B cell (primary cell): ENCODE measurements around the gene LARGE1. TPM values are rescaled to one million over a fixed set of nuclear protein-coding genes. Genes with fewer than 3 reads are reported as not detected.

Experiments
- ATAC-seq: fragments of 200-7000 bp; cut with Tn5 transposase; one replicate; pipeline ENCODE4 v1.10.0; 2021; ENCODE audit warnings: low read depth, mild to moderate bottlenecking, moderate number of reproducible peaks, moderate library complexity
- CTCF ChIA-PET: fragments of 350-600 bp; sonication (Branson Sonifier 250); formaldehyde crosslinking; loops from one replicate; lab custom pipeline; 2021; ENCODE audit warnings: antibody characterized with exemption, inconsistent platforms; lab: Charles Lee
- POLR2A ChIA-PET: fragments of 350-600 bp; sonication (Branson Sonifier 250); formaldehyde crosslinking; loops from one replicate; lab custom pipeline; 2021; ENCODE audit warnings: antibody characterized with exemption; lab: Charles Lee
- DNase-seq: peaks from one replicate; pipeline ENCODE4 v3.0.0; 2013
- H2AFZ ChIP-seq: 2 replicates; pipeline ENCODE4 v1.6.1; 2012; ENCODE audit warnings: mild to moderate bottlenecking, low read depth, low read length; ENCODE audit not compliant: insufficient read depth, poor library complexity, severe bottlenecking
- H3K27ac ChIP-seq, 2 donors: 1 replicate in 1 of 2; 2 replicates in 1 of 2; pipeline ENCODE4 v1.5.1; 2012 to 2013; ENCODE audit warnings: low read length in 2 of 2, mild to moderate bottlenecking in 2 of 2, moderate library complexity in 1 of 2
- H3K27me3 ChIP-seq, 4 experiments: fragments of 200-600 bp in 1 of 4; sonication (generic) in 1 of 4; replicated peaks in 1 of 4; 1 replicate in 2 of 4; 2 replicates in 2 of 4; pipeline versions ENCODE4 v1.6.1 to v1.7.0; 2013 to 2016; ENCODE audit warnings: low read length in 3 of 4, mild to moderate bottlenecking in 2 of 4, mixed read lengths in 1 of 4, moderate library complexity in 1 of 4; ENCODE audit not compliant: insufficient read depth in 4 of 4, control insufficient read depth in 3 of 4; ENCODE audit errors: control extremely low read depth in 1 of 4
- H3K36me3 ChIP-seq, 2 experiments: replicated peaks in 1 of 2; 1 replicate in 1 of 2; 2 replicates in 1 of 2; pipeline versions ENCODE4 v1.6.1 to v1.7.1; 2013; ENCODE audit warnings: low read length in 1 of 2; ENCODE audit not compliant: insufficient read depth in 2 of 2, control insufficient read depth in 1 of 2; ENCODE audit errors: control extremely low read depth in 1 of 2, extremely low read depth in 1 of 2
- H3K4me1 ChIP-seq, 2 donors: fragments of 200-600 bp in 1 of 2; sonication (generic) in 1 of 2; 1 replicate in 1 of 2; 2 replicates in 1 of 2; pipeline versions ENCODE4 v1.5.1 to v1.6.1; 2013 to 2017; ENCODE audit warnings: low read length in 2 of 2; ENCODE audit not compliant: control insufficient read depth in 2 of 2, insufficient read depth in 2 of 2
- H3K4me2 ChIP-seq: replicated peaks from 2 replicates; pipeline ENCODE3; 2012; ENCODE audit warnings: mild to moderate bottlenecking, low read depth, low read length; ENCODE audit not compliant: poor library complexity, severe bottlenecking
- H3K4me3 ChIP-seq, 5 experiments: fragments of 200-600 bp in 1 of 5; sonication (generic) in 1 of 5; 1 replicate in 3 of 5; 2 replicates in 2 of 5; pipeline versions ENCODE4 v1.5.1 to v1.7.0; 2011 to 2016; ENCODE audit warnings: low read length in 4 of 5, mild to moderate bottlenecking in 4 of 5, low read depth in 2 of 5, control low read depth in 1 of 5, moderate library complexity in 1 of 5; ENCODE audit not compliant: insufficient read depth in 1 of 5; ENCODE audit errors: control extremely low read depth in 1 of 5, extremely low read depth in 1 of 5
- H3K79me2 ChIP-seq: fragments of 200-600 bp; sonication (generic); one replicate; pipeline ENCODE4 v1.6.0; 2016; ENCODE audit warnings: low read length; ENCODE audit not compliant: control insufficient read depth, insufficient read depth
- H3K9ac ChIP-seq: fragments of 200-600 bp; sonication (generic); 2 replicates; pipeline ENCODE4 v1.6.1; 2017; ENCODE audit warnings: mild to moderate bottlenecking, low read length, moderate library complexity
- H3K9me3 ChIP-seq, 3 donors: one replicate each; pipeline versions ENCODE4 v1.6.1 to v1.7.1; 2013; ENCODE audit warnings: low read length in 2 of 3; ENCODE audit not compliant: control insufficient read depth in 2 of 3, insufficient read depth in 1 of 3; ENCODE audit errors: control extremely low read depth in 1 of 3
- H4K20me1 ChIP-seq: 2 replicates; pipeline ENCODE4 v1.6.0; 2012; ENCODE audit warnings: mild to moderate bottlenecking, low read length; ENCODE audit not compliant: insufficient read depth, control insufficient read depth, poor library complexity, severe bottlenecking
- H3K27ac Mint-ChIP-seq: one replicate; pipeline ENCODE4 v1.8.0; 2021; ENCODE audit warnings: mixed read lengths
- H3K27me3 Mint-ChIP-seq: one replicate; pipeline ENCODE4 v1.8.0; 2021; ENCODE audit warnings: mixed read lengths
- H3K4me1 Mint-ChIP-seq: one replicate; pipeline ENCODE4 v1.8.0; 2021; ENCODE audit warnings: mixed read lengths
- H3K4me3 Mint-ChIP-seq: one replicate; pipeline ENCODE4 v1.8.0; 2021; ENCODE audit warnings: mixed read lengths
- H3K9me3 Mint-ChIP-seq: one replicate; pipeline ENCODE4 v1.8.0; 2022; ENCODE audit warnings: mixed read lengths; ENCODE audit not compliant: insufficient read depth
- EZH2 ChIP-seq: IDR thresholded peaks from 2 replicates; pipeline ENCODE4 v1.6.1; 2012; ENCODE audit warnings: borderline replicate concordance, low read depth, mild to moderate bottlenecking, moderate library complexity, low read length; ENCODE audit not compliant: insufficient read depth, poor library complexity, severe bottlenecking
- WGBS: methylation state at CpG from one replicate; pipeline ENCODE4 v1.1.5; 2013; ENCODE audit warnings: missing lambda C conversion rate; ENCODE audit not compliant: insufficient coverage; 5-methylcytosine and 5-hydroxymethylcytosine counted together
- intact Hi-C: fragments of 100-400 bp; cut with micrococcal nuclease; formaldehyde crosslinking; loops from one replicate; pipeline ENCODE4 v1.10.0; 2022
- polyA plus RNA-seq: library from polyadenylated mRNA; depleted of rRNA; stranded (reverse); fragments of >200 nt; gene quantifications from 2 replicates; pipeline ENCODE4 v1.2.3, GENCODE V29; 2012
- total RNA-seq, 2 donors: library from RNA; stranded (reverse); fragments of 120-200 nt in 1 of 2; gene quantifications; 1 replicate in 1 of 2; 2 replicates in 1 of 2; pipeline versions ENCODE4 v1.2.3 to v1.2.4, GENCODE V29; 2013 to 2022
- TF ChIP-seq, protein P1 (sequence below): fragments of 200-600 bp; IDR thresholded peaks from one replicate; pipeline ENCODE4 v1.8.0; 2022; ENCODE audit warnings: antibody characterized with exemption, mild to moderate bottlenecking

LARGE1 gene
- total and polyA plus RNA-seq, 2 donors (not counting 1 experiment from before 2014, with no cell fraction given): 20.7 to 82.0 TPM

DNA sequence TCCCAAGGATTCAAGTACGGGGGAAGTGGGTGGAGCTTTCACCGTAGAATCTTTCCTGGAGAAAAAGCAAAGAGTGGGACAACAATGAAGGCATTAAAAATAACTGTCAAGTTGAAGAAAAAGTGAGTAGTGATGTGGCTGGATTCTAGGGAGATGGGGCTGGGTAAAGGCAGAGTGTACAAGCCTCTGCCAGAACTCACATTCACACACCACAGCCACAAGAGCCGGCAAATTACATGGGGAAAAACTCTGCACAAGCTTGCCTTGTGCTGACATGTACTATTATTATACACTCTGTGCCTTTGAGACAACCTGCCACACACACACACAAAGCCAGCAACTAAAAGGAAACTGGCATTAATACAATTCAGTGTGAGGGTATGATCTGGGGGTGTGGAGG lies 182.6 kb downstream of the LARGE1 start:
- H3K36me3 ChIP-seq: no peaks in the 10 kb centered on the region
- intact Hi-C loops: no loop called here
- no peak overlapping the region for H3K4me2 ChIP-seq
- TF ChIP-seq EZH2: no peak
- TF ChIP-seq, protein P1, sequence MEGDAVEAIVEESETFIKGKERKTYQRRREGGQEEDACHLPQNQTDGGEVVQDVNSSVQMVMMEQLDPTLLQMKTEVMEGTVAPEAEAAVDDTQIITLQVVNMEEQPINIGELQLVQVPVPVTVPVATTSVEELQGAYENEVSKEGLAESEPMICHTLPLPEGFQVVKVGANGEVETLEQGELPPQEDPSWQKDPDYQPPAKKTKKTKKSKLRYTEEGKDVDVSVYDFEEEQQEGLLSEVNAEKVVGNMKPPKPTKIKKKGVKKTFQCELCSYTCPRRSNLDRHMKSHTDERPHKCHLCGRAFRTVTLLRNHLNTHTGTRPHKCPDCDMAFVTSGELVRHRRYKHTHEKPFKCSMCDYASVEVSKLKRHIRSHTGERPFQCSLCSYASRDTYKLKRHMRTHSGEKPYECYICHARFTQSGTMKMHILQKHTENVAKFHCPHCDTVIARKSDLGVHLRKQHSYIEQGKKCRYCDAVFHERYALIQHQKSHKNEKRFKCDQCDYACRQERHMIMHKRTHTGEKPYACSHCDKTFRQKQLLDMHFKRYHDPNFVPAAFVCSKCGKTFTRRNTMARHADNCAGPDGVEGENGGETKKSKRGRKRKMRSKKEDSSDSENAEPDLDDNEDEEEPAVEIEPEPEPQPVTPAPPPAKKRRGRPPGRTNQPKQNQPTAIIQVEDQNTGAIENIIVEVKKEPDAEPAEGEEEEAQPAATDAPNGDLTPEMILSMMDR: no peak
- Mint-ChIP-seq H3K9me3 (no peaks in the 10 kb centered on the region), H3K27me3 (no peaks in the 10 kb centered on the region), H3K4me1 (peaks cover 38% of the 10 kb centered on the region), H3K27ac (no peak overlapping the region), H3K4me3 (no peak overlapping the region)
- ATAC-seq (no peak), DNase-seq (no peak)
- peaks cover 77% of the 10 kb centered on the region for H4K20me1 ChIP-seq
- H3K79me2 ChIP-seq: peaks cover 45% of the 10 kb centered on the region
- WGBS: 93% methylated on average over 2 of the region's 3 CpGs
- no peak overlapping the region for H3K9ac ChIP-seq
- ChIA-PET CTCF (no interaction called here), POLR2A (no interaction called here)
- H3K27me3 ChIP-seq: no peaks in the 10 kb centered on the region
- H3K9me3 ChIP-seq: no peaks in the 10 kb centered on the region
- H3K27ac ChIP-seq: no peak overlapping the region
- H3K4me1 ChIP-seq: peaks cover 16 to 19% of the 10 kb centered on the region in 2 donors
- no peak overlapping the region for H3K4me3 ChIP-seq
- H2AFZ ChIP-seq: no peak overlapping the region

GRCh38 chr22:33735978-33736377 lies 184.3 kb downstream of the LARGE1 start:
- Histone ChIP-seq H2AFZ (no peak overlapping the region), H3K27ac (no peak overlapping the region), H4K20me1 (peaks cover 71% of the 10 kb centered on the region), H3K4me1 (peaks cover 3 to 4% of the 10 kb centered on the region in 2 donors), H3K9me3 (no peaks in the 10 kb centered on the region), H3K9ac (no peak overlapping the region), H3K79me2 (peaks cover 32% of the 10 kb centered on the region), H3K4me2 (no peak overlapping the region), H3K27me3 (no peaks in the 10 kb centered on the region), H3K4me3 (no peak overlapping the region), H3K36me3 (no peaks in the 10 kb centered on the region)
- DNase-seq (no peak), ATAC-seq (no peak)
- no peak for TF ChIP-seq EZH2
- WGBS: no CpG with 5 or more reads among the region's 4 CpGs
- Mint-ChIP-seq H3K27ac (no peak overlapping the region), H3K9me3 (no peaks in the 10 kb centered on the region), H3K27me3 (no peaks in the 10 kb centered on the region), H3K4me3 (no peak overlapping the region), H3K4me1 (peaks cover 23% of the 10 kb centered on the region)
- POLR2A ChIA-PET: no interaction called here
- CTCF ChIA-PET: interaction anchor here (0.6 to 1.0 kb wide), 2 partner anchors 71 to 168 kb away, joined by 3 read pairs; no protein-coding TSS in a partner anchor
- intact Hi-C loops: no loop called here
